ENCODE results near the gene PSTPIP2.
A peak's percentile ranks its signal among the peaks of the same experiment; 100 is the strongest.
"Not testable (repeated sequence)": the region's sequence is repeated elsewhere in the genome, so short reads cannot be mapped to it uniquely, and the experiment has no call there.

Gene PSTPIP2

GRCh38 chr18:45976566-45976965, 95.5 kb downstream of the PSTPIP2 start:
- Histone ChIP-seq H4K20me1 (ENCODE audit: control insufficient read depth, insufficient read depth, low read depth, low read length) (no peaks in the 10 kb centered on the region), H3K36me3 (ENCODE audit: control insufficient read depth, low read length) (no peaks in the 10 kb centered on the region), H3K27me3 (ENCODE audit: control insufficient read depth, low read length) (no peaks in the 10 kb centered on the region), H3K79me2 (ENCODE audit: control insufficient read depth, low read length) (no peaks in the 10 kb centered on the region), H3K9me2 (replicated peaks; ENCODE audit: control insufficient read depth, low read length) (no peaks in the 10 kb centered on the region), H3K4me2 (ENCODE audit: low read length) (no peak overlapping the region), H3K27ac (ENCODE audit: low read depth, low read length) (no peak overlapping the region), H3F3A (ENCODE audit: control insufficient read depth, insufficient read depth) (no peaks in the 10 kb centered on the region), H3K9me3 (ENCODE audit: control insufficient read depth, insufficient read depth, low read length) (no peaks in the 10 kb centered on the region), H3K4me1 (ENCODE audit: control insufficient read depth, low read length) (no peaks in the 10 kb centered on the region), H3K4me3 (ENCODE audit: low read length) (no peak overlapping the region)
- TF ChIP-seq EZH2phosphoT487 (IDR thresholded peaks at IDR 0.05; ENCODE audit: borderline replicate concordance, low read length) = no peak
- TF ChIP-seq, protein P1, sequence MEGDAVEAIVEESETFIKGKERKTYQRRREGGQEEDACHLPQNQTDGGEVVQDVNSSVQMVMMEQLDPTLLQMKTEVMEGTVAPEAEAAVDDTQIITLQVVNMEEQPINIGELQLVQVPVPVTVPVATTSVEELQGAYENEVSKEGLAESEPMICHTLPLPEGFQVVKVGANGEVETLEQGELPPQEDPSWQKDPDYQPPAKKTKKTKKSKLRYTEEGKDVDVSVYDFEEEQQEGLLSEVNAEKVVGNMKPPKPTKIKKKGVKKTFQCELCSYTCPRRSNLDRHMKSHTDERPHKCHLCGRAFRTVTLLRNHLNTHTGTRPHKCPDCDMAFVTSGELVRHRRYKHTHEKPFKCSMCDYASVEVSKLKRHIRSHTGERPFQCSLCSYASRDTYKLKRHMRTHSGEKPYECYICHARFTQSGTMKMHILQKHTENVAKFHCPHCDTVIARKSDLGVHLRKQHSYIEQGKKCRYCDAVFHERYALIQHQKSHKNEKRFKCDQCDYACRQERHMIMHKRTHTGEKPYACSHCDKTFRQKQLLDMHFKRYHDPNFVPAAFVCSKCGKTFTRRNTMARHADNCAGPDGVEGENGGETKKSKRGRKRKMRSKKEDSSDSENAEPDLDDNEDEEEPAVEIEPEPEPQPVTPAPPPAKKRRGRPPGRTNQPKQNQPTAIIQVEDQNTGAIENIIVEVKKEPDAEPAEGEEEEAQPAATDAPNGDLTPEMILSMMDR (IDR thresholded peaks at IDR 0.05; ENCODE audit: low read depth, low read length, poor library complexity, severe bottlenecking) = no peak

DNA sequence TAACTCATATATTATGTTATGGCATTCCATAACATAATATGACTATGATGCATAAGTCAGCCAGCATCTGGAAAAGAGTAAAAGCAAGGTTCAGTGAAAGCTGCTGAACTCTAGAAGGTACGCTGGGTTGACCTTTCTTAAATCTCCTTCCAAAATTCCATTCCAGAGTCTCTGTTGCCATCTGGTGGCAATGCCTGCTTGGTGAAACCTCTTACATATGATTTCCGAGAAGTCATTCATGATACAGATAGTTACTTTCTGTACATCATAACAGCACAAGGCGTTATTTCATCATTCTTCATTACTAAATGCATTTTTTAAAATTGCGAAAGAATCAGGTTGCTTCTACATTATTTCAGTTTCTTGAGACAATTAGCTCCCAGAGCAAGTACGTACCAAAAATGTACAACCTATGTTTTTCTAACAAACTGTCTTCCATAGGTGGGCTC, 97.9 kb downstream of the PSTPIP2 start:
- H3K79me2 ChIP-seq (ENCODE audit: control insufficient read depth, low read length) = no peaks in the 10 kb centered on the region
- no peaks in the 10 kb centered on the region for H3K36me3 ChIP-seq (ENCODE audit: control insufficient read depth, low read length)
- H3K27ac ChIP-seq (ENCODE audit: low read depth, low read length) = no peak overlapping the region
- no peak overlapping the region for H3K4me2 ChIP-seq (ENCODE audit: low read length)
- no peak for TF ChIP-seq EZH2phosphoT487 (IDR thresholded peaks at IDR 0.05; ENCODE audit: borderline replicate concordance, low read length)
- TF ChIP-seq, protein P1 (IDR thresholded peaks at IDR 0.05; ENCODE audit: low read depth, low read length, poor library complexity, severe bottlenecking) = peak; percentile 24
- no peaks in the 10 kb centered on the region for H3K9me3 ChIP-seq (ENCODE audit: control insufficient read depth, insufficient read depth, low read length)
- no peaks in the 10 kb centered on the region for H3K9me2 ChIP-seq (replicated peaks; ENCODE audit: control insufficient read depth, low read length)
- H3K4me3 ChIP-seq (ENCODE audit: low read length) = no peak overlapping the region
- H3K27me3 ChIP-seq (ENCODE audit: control insufficient read depth, low read length) = no peaks in the 10 kb centered on the region; the same call in 1 of the 2 replicates
- H4K20me1 ChIP-seq (ENCODE audit: control insufficient read depth, insufficient read depth, low read depth, low read length) = no peaks in the 10 kb centered on the region
- no peaks in the 10 kb centered on the region for H3K4me1 ChIP-seq (ENCODE audit: control insufficient read depth, low read length)
- no peaks in the 10 kb centered on the region for H3F3A ChIP-seq (ENCODE audit: control insufficient read depth, insufficient read depth)

DNA sequence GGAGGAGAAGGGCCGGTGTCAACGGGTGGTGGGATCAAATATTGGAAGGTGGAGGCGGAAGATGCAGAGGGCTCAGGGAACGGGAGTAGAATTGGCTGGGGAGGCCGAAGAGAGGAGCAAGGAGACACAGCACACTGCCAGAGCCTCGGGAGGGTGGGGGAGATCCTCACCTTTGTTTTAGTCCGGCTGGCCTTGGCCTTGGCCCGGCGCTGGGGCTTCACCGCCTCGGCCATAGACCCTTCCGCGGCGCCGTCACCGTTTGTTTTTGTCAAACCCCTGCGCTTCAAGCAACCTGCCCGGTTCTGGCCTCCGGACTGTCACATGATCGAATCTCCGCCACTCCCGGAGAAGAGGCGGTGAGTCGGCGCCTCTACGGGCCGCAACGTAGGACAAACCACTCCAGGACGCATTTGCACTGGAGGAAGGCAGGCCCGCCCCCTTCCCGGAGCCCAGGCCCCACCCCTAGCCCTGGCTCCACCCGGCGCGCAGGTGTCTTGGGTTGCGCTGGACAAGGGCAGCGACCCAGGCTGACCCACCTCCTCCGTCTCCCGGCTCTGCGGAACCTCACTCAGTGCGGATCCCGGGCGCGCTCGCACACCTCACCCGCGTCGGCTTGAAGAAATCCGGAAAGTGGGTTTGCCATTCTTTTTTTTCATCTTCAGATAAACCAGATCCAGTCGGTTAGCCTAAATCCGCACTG, 104.9 kb downstream of the PSTPIP2 start, which contains the start of gene EPG5:
Gene EPG5, minus strand, starts transcription at position 323 of the 700 bp plus-strand sequence. Its CDS starts 90 bp downstream, at position 233.
- Histone ChIP-seq H3K9me2 (replicated peaks; ENCODE audit: control insufficient read depth, low read length) (no peaks in the 10 kb centered on the region), H3K79me2 (ENCODE audit: control insufficient read depth, low read length) (peaks cover 29% of the 10 kb centered on the region), H3K36me3 (ENCODE audit: control insufficient read depth, low read length) (peaks cover 6% of the 10 kb centered on the region; the same call in 1 of the 2 replicates), H3K4me2 (ENCODE audit: low read length) (peak within 1 kb of the TSS; percentile 77), H3K9me3 (ENCODE audit: control insufficient read depth, insufficient read depth, low read length) (no peaks in the 10 kb centered on the region), H3K27ac (ENCODE audit: low read depth, low read length) (peak within 1 kb of the TSS; percentile 3), H3K4me1 (ENCODE audit: control insufficient read depth, low read length) (peaks cover 6% of the 10 kb centered on the region), H3K27me3 (ENCODE audit: control insufficient read depth, low read length) (peaks cover 2% of the 10 kb centered on the region; the same call in 1 of the 2 replicates), H3K4me3 (ENCODE audit: low read length) (peak within 1 kb of the TSS; percentile 80), H3F3A (ENCODE audit: control insufficient read depth, insufficient read depth) (no peaks in the 10 kb centered on the region), H4K20me1 (ENCODE audit: control insufficient read depth, insufficient read depth, low read depth, low read length) (no peaks in the 10 kb centered on the region)
- TF ChIP-seq, protein P1 (IDR thresholded peaks at IDR 0.05; ENCODE audit: low read depth, low read length, poor library complexity, severe bottlenecking) = no peak
- no peak for TF ChIP-seq EZH2phosphoT487 (IDR thresholded peaks at IDR 0.05; ENCODE audit: borderline replicate concordance, low read length)

DNA sequence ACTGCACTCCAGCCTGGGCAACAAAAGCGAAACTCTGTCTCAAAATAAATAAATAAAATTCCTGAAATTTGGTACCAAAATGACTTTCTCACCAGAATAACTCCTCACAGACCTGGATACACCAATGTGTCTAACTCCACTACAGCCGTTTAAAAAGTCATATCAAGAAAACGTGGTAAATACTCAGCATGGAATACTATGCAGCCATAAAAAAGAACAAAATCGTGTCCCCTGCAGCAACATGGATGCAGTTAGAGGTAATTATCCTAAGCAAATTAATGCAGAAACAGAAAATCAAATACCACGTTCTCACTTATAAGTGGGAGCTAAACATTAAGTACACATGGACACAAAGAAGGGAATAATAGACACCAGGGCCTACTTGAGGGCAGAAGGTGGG, 107.1 kb downstream of the PSTPIP2 start:
- not testable (repeated sequence) for H3K4me1 ChIP-seq (ENCODE audit: control insufficient read depth, low read length); H3K4me2 ChIP-seq (ENCODE audit: low read length); H4K20me1 ChIP-seq (ENCODE audit: control insufficient read depth, insufficient read depth, low read depth, low read length); H3K9me2 ChIP-seq (replicated peaks; ENCODE audit: control insufficient read depth, low read length); H3K36me3 ChIP-seq (ENCODE audit: control insufficient read depth, low read length); H3K4me3 ChIP-seq (ENCODE audit: low read length); H3F3A ChIP-seq (ENCODE audit: control insufficient read depth, insufficient read depth); H3K27ac ChIP-seq (ENCODE audit: low read depth, low read length); H3K9me3 ChIP-seq (ENCODE audit: control insufficient read depth, insufficient read depth, low read length); H3K27me3 ChIP-seq (ENCODE audit: control insufficient read depth, low read length)
- peaks cover 38% of the 10 kb centered on the region for H3K79me2 ChIP-seq (ENCODE audit: control insufficient read depth, low read length)
